RWPE2 (cell line): Measurements from ENCODE around the gene ALK.

Source experiments
- ATAC-seq: fragments of 200-7000 bp; cut with Tn5 transposase; 3 replicates; pipeline ENCODE4 v1.9.1; 2021; ENCODE audit warnings: low read depth
- DNase-seq: peaks from one replicate; pipeline ENCODE4 v3.0.0-alpha.2; 2020; ENCODE audit warnings: low spot score
- H3K27ac ChIP-seq: fragments of 450-650 bp; 2 replicates; pipeline ENCODE4 v1.5.1; 2017; ENCODE audit warnings: mild to moderate bottlenecking; ENCODE audit not compliant: poor library complexity, severe bottlenecking
- H3K27me3 ChIP-seq: fragments of 250-450 bp; sonication (Bioruptor Pico); 2 replicates; pipeline ENCODE4 v1.5.1; 2021; ENCODE audit warnings: mild to moderate bottlenecking, moderate library complexity; ENCODE audit not compliant: insufficient read depth, poor library complexity, severe bottlenecking
- H3K36me3 ChIP-seq: fragments of 250-450 bp; sonication (Bioruptor Pico); 2 replicates; pipeline ENCODE4 v1.5.1; 2020; ENCODE audit warnings: low read depth, mild to moderate bottlenecking, moderate library complexity
- H3K4me1 ChIP-seq: fragments of 250-450 bp; sonication (Bioruptor Pico); 2 replicates; pipeline ENCODE4 v1.5.1; 2021; ENCODE audit warnings: mild to moderate bottlenecking, moderate library complexity; ENCODE audit not compliant: insufficient read depth, poor library complexity, severe bottlenecking
- H3K4me3 ChIP-seq: fragments of 250-450 bp; sonication (Bioruptor Pico); 2 replicates; pipeline ENCODE4 v1.5.1; 2021; ENCODE audit warnings: mild to moderate bottlenecking, moderate library complexity; ENCODE audit not compliant: severe bottlenecking
- H3K9me3 ChIP-seq: fragments of 250-450 bp; sonication (Bioruptor Pico); 2 replicates; pipeline ENCODE4 v1.5.1; 2021; ENCODE audit warnings: mild to moderate bottlenecking, moderate library complexity; ENCODE audit not compliant: severe bottlenecking
- CTCF ChIP-seq: fragments of 450-650 bp; IDR thresholded peaks from one replicate; pipeline ENCODE4 v1.5.1; 2017; ENCODE audit warnings: mild to moderate bottlenecking, moderate library complexity; ENCODE audit not compliant: poor library complexity, severe bottlenecking

Gene ALK

GRCh38 chr2:29817801-29818680 is 103.3 kb downstream of the ALK start:
- Histone ChIP-seq H3K4me3 (no peak overlapping the region), H3K9me3 (no peaks in the 10 kb centered on the region), H3K36me3 (no peaks in the 10 kb centered on the region), H3K4me1 (no peaks in the 10 kb centered on the region), H3K27ac (no peak overlapping the region), H3K27me3 (no peaks in the 10 kb centered on the region)
- TF ChIP-seq CTCF = no peak
- no peak for ATAC-seq
- DNase-seq = no peak

- ATAC-seq = no peak
- no peak for DNase-seq
- TF ChIP-seq CTCF = no peak
- no peaks in the 10 kb centered on the region for H3K36me3 ChIP-seq
- H3K9me3 ChIP-seq = no peaks in the 10 kb centered on the region
- no peaks in the 10 kb centered on the region for H3K27me3 ChIP-seq
- no peak overlapping the region for H3K4me3 ChIP-seq
- H3K4me1 ChIP-seq = no peaks in the 10 kb centered on the region
- H3K27ac ChIP-seq = no peak overlapping the region
Measured at GRCh38 chr2:29817299-29817698, 104.1 kb downstream of the ALK start.

DNA sequence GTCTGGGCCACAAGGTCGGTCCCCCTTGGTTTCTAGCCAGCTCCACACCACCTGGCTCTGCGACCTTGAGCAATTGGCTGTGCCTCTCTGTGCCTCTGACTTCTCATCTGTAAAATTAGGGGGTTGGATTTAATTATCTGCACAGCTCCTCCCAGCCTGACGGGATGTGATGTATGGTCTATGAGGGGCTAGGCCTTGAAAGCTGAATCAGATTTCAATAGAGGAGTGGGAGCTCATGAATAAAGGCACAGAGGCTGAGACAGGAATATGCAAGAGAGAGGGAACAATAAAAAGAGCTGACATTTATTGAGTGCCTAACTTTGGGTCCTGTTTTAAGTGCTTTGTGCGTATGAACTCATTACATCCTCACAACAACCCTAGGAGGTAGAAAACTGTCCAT is 104.7 kb downstream of the ALK start:
- Histone ChIP-seq H3K27ac (no peak overlapping the region), H3K4me1 (peaks cover 5% of the 10 kb centered on the region), H3K9me3 (no peaks in the 10 kb centered on the region), H3K4me3 (no peak overlapping the region), H3K27me3 (no peaks in the 10 kb centered on the region), H3K36me3 (no peaks in the 10 kb centered on the region)
- no peak for TF ChIP-seq CTCF
- ATAC-seq = no peak
- DNase-seq = no peak

GRCh38 chr2:29811378-29811777 is 110.0 kb downstream of the ALK start:
- ATAC-seq = peak; percentile 99
- Histone ChIP-seq H3K9me3 (no peaks in the 10 kb centered on the region), H3K4me1 (peaks cover 15% of the 10 kb centered on the region), H3K4me3 (no peak overlapping the region), H3K27ac (peak overlapping the region; percentile 31), H3K27me3 (no peaks in the 10 kb centered on the region), H3K36me3 (no peaks in the 10 kb centered on the region)
- TF ChIP-seq CTCF = no peak
- no peak for DNase-seq

DNA sequence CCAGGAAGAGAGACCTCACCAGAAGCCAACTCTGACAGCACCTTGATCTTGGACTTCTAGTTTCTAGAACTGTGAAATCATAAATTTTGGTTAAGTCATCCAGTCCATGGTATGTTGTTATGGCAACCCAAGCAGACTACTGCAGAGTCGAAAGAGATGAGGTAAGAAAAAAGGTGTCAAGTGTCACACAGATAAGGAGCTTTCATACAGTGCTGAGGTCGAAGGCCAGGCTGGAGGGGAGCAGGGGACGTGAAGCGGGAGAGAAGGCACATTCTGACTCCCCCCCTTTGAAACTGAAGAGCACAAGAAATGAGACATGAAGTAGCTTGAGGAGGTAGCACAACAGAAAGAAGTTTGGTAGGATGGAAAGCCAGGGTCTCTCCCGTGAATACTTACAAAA is 110.4 kb downstream of the ALK start:
- Histone ChIP-seq H3K27me3 (no peaks in the 10 kb centered on the region), H3K4me3 (no peak overlapping the region), H3K4me1 (peaks cover 15% of the 10 kb centered on the region), H3K36me3 (no peaks in the 10 kb centered on the region), H3K27ac (peak overlapping the region; percentile 31), H3K9me3 (no peaks in the 10 kb centered on the region)
- ATAC-seq (no peak; the same call in 2 of the 3 replicates), DNase-seq (no peak)
- no peak for TF ChIP-seq CTCF
